Ascending aorta (tissue), 2 donors: ENCODE measurements around the gene RFX6. TPM values are rescaled to one million over a fixed set of nuclear protein-coding genes. Genes with fewer than 3 reads are reported as not detected.
A peak's percentile ranks its signal among the peaks of the same experiment; 100 is the strongest.

Experiments
- DNase-seq, 2 donors: peaks; one replicate each; pipeline ENCODE4 v3.0.0-alpha.2; 2019; ENCODE audit warnings: low spot score in 2 of 2
- H3K27ac ChIP-seq, 2 donors: fragments of 200-600 bp; sonication (generic); one replicate each; pipeline ENCODE4 v1.5.1; 2016 to 2017; ENCODE audit warnings: mild to moderate bottlenecking in 1 of 2
- H3K27me3 ChIP-seq: fragments of 200-600 bp; sonication (generic); one replicate; pipeline ENCODE4 v1.5.1; 2017
- H3K36me3 ChIP-seq, 2 donors: fragments of 200-600 bp; sonication (generic); one replicate each; pipeline ENCODE4 v1.5.1; 2016
- H3K4me1 ChIP-seq, 2 donors: fragments of 200-600 bp; sonication (generic); one replicate each; pipeline ENCODE4 v1.5.1; 2016 to 2017; ENCODE audit warnings: mild to moderate bottlenecking in 1 of 2
- H3K4me3 ChIP-seq, 2 donors: fragments of 200-600 bp; sonication (generic); one replicate each; pipeline ENCODE4 v1.5.1; 2016 to 2017; ENCODE audit warnings: mild to moderate bottlenecking in 1 of 2
- H3K9me3 ChIP-seq, 2 donors: fragments of 200-600 bp; sonication (generic); one replicate each; pipeline ENCODE4 v1.5.1; 2016
- CTCF ChIP-seq, 3 experiments: fragments of 200-600 bp in 2 of 3; fragments of 450-650 bp in 1 of 3; sonication (generic) in 2 of 3; IDR thresholded peaks; one replicate each; pipeline ENCODE4 v1.5.1; 2016 to 2019; ENCODE audit warnings: antibody characterized with exemption in 3 of 3, mild to moderate bottlenecking in 1 of 3, moderate library complexity in 1 of 3
- intact Hi-C: fragments of 100-400 bp; cut with DNase I; formaldehyde crosslinking; loops from one replicate; pipeline ENCODE4 v1.15.1; 2023
- total RNA-seq: library from RNA; depleted of rRNA; stranded (reverse); fragments of >200 nt; gene quantifications from one replicate; pipeline ENCODE4 v1.1.0, GENCODE V29; 2016

The RFX6 gene
- total RNA-seq, 1 donor from 2014 or later: not detected

GRCh38 chr6:116840091-116840490 lies 37.0 kb upstream of the RFX6 start:
- Histone ChIP-seq H3K4me1 (no peaks in the 10 kb centered on the region), H3K27ac (no peak overlapping the region), H3K4me3 (no peak overlapping the region), H3K27me3 (no peaks in the 10 kb centered on the region), H3K9me3 (no peaks in the 10 kb centered on the region), H3K36me3 (no peaks in the 10 kb centered on the region)
- intact Hi-C loops: no loop called here
- no peak for TF ChIP-seq CTCF (IDR thresholded peaks at IDR 0.05)
- DNase-seq: no peak

- no peak for TF ChIP-seq CTCF (IDR thresholded peaks at IDR 0.05)
- Histone ChIP-seq H3K27me3 (no peaks in the 10 kb centered on the region), H3K36me3 (no peaks in the 10 kb centered on the region), H3K27ac (no peak overlapping the region), H3K4me3 (no peak overlapping the region), H3K9me3 (no peaks in the 10 kb centered on the region), H3K4me1 (no peaks in the 10 kb centered on the region)
- no peak for DNase-seq
- intact Hi-C loops: no loop called here
These were observed 34.6 kb upstream of the RFX6 start for GRCh38 chr6:116842459-116842858.

GRCh38 chr6:116847227-116847626 lies 29.8 kb upstream of the RFX6 start:
- Histone ChIP-seq H3K36me3 (no peaks in the 10 kb centered on the region), H3K27ac (no peak overlapping the region), H3K27me3 (no peaks in the 10 kb centered on the region), H3K9me3 (no peaks in the 10 kb centered on the region), H3K4me3 (no peak overlapping the region), H3K4me1 (no peaks in the 10 kb centered on the region)
- intact Hi-C loops: no loop called here
- no peak for DNase-seq
- TF ChIP-seq CTCF (IDR thresholded peaks at IDR 0.05): peak in 1 of 3 experiments; percentile 21

GRCh38 chr6:116858060-116858459 lies 19.0 kb upstream of the RFX6 start:
- Histone ChIP-seq H3K27me3 (no peaks in the 10 kb centered on the region), H3K27ac (no peak overlapping the region), H3K4me3 (no peak overlapping the region), H3K4me1 (no peaks in the 10 kb centered on the region), H3K9me3 (peaks cover 0 to 7% of the 10 kb centered on the region in 2 donors), H3K36me3 (no peaks in the 10 kb centered on the region)
- no peak for TF ChIP-seq CTCF (IDR thresholded peaks at IDR 0.05)
- DNase-seq: no peak
- intact Hi-C loops: no loop called here

GRCh38 chr6:116859264-116859663 lies 17.8 kb upstream of the RFX6 start:
- H3K9me3 ChIP-seq: peaks cover 0 to 7% of the 10 kb centered on the region in 2 donors
- no peak for DNase-seq
- intact Hi-C loops: no loop called here

More at GRCh38 chr6:116859264-116859663, 17.8 kb upstream of the RFX6 start:
- Histone ChIP-seq H3K27ac (no peak overlapping the region), H3K27me3 (no peaks in the 10 kb centered on the region), H3K4me3 (no peak overlapping the region), H3K4me1 (no peaks in the 10 kb centered on the region), H3K36me3 (no peaks in the 10 kb centered on the region)
- no peak for TF ChIP-seq CTCF (IDR thresholded peaks at IDR 0.05)
